Muscle of leg (tissue), 9 donors: ENCODE measurements around the gene TRIM66. TPM values are rescaled to one million over a fixed set of nuclear protein-coding genes. Genes with fewer than 3 reads are reported as not detected.

Experiments used
- polyA plus RNA-seq, 8 donors: library from polyadenylated mRNA; unstranded; fragments of 120-200 nt; gene quantifications; one replicate each; pipeline versions ENCODE4 v1.2.1 to v1.2.3, GENCODE V29; 2013; ENCODE audit warnings: inconsistent platforms in 1 of 8, low replicate concordance in 1 of 8; ENCODE audit not compliant: insufficient read length in 8 of 8, insufficient read depth in 1 of 8
- total RNA-seq: library from RNA; stranded (reverse); fragments of 120-200 nt; gene quantifications from one replicate; pipeline ENCODE4 v1.2.4, GENCODE V29; 2013

TRIM66 gene
- total and polyA plus RNA-seq, 9 donors: 1.0 to 5.8 (median 2.8) TPM

Other genes with a start within 250 kb of the TRIM66 start
- gene STK33, start 88.4 kb downstream of the TRIM66 start, total RNA-seq: 3.8 TPM
- 1 to 10 TPM; 2.9 to 5.8 (median 4.5) TPM for gene STK33, start 88.4 kb downstream of the TRIM66 start, polyA plus RNA-seq
- 2,776 TPM for gene RPL27A, start 127 bp upstream of the TRIM66 start, total RNA-seq
- 1,000 to 10,000 TPM; 3,141 to 4,193 (median 3,646) TPM for gene RPL27A, start 127 bp upstream of the TRIM66 start, polyA plus RNA-seq
- 18.2 TPM for gene AKIP1, start 228.5 kb upstream of the TRIM66 start, total RNA-seq
- 10 to 100 TPM; 23.1 to 30.3 (median 24.6) TPM for gene AKIP1, start 228.5 kb upstream of the TRIM66 start, polyA plus RNA-seq